ENCODE data around the gene BZW2.

- TF ChIP-seq CTCF (IDR thresholded peaks at IDR 0.05) (no peak), POLR2A (IDR thresholded peaks at IDR 0.05) (no peak)
Measured at GRCh38 chr7:16609842-16610450, 36.0 kb upstream of the BZW2 start.

Measured in stomach (tissue), 4 donors.